BLaER1 (cell line): Measurements from ENCODE around the gene RBPJL.

Experiments used
- H3K27ac ChIP-seq: shearing (Covaris generic); formaldehyde crosslinking; 2 replicates; pipeline ENCODE4 v1.8.1; 2022
- H3K27me3 ChIP-seq: shearing (Covaris generic); formaldehyde crosslinking; 2 replicates; pipeline ENCODE4 v1.8.1; 2022
- H3K36me3 ChIP-seq: shearing (Covaris generic); formaldehyde crosslinking; 2 replicates; pipeline ENCODE4 v1.8.1; 2022
- H3K4me1 ChIP-seq: shearing (Covaris generic); formaldehyde crosslinking; 2 replicates; pipeline ENCODE4 v1.8.1; 2022
- H3K4me2 ChIP-seq: shearing (Covaris generic); formaldehyde crosslinking; 2 replicates; pipeline ENCODE4 v1.8.1; 2022
- H3K4me3 ChIP-seq: shearing (Covaris generic); formaldehyde crosslinking; 2 replicates; pipeline ENCODE4 v1.8.1; 2022
- H3K9ac ChIP-seq: shearing (Covaris generic); formaldehyde crosslinking; 2 replicates; pipeline ENCODE4 v1.8.1; 2022
- H3K9me3 ChIP-seq: shearing (Covaris generic); formaldehyde crosslinking; 2 replicates; pipeline ENCODE4 v1.8.1; 2022
- H4K20me1 ChIP-seq: shearing (Covaris generic); formaldehyde crosslinking; 2 replicates; pipeline ENCODE4 v1.8.1; 2022
- Cebpa-rat ChIP-seq: shearing (Covaris generic); IDR thresholded peaks from 2 replicates; pipeline ENCODE4 v1.8.1; 2022

Gene RBPJL

DNA sequence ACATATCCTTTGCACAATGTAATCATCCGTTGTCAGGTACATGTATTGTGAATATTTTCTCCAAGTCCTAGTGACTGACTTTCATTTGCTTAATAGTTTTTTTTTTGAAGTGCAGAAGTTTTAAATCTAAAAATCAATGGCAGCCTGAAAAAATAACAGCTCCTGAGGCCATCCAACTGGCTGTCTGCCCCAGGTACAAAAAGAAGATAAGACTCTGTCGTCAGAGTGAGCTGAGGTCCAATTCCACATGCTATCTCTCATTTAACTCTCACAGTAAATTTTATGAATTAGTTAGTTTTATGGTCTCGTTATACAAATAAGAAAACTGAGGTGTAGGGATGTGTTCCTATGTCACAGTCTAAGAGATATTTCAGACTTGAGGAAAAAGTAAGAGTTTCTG lies 31.3 kb upstream of the RBPJL start:
- H3K27ac ChIP-seq, result no peak overlapping the region
- no peaks in the 10 kb centered on the region for H3K4me1 ChIP-seq
- no peaks in the 10 kb centered on the region for H3K36me3 ChIP-seq
- H3K9me3 ChIP-seq, result no peaks in the 10 kb centered on the region
- no peaks in the 10 kb centered on the region for H4K20me1 ChIP-seq
- H3K9ac ChIP-seq, result no peak overlapping the region
- TF ChIP-seq Cebpa-rat, result no peak
- no peak overlapping the region for H3K4me2 ChIP-seq
- H3K27me3 ChIP-seq, result no peaks in the 10 kb centered on the region
- no peak overlapping the region for H3K4me3 ChIP-seq

GRCh38 chr20:45279992-45280391 lies 26.6 kb upstream of the RBPJL start:
- H3K4me1 ChIP-seq, result 0 out of 2 replicates have a peak, but pooled peaks cover 4% of the 10 kb centered on the region
- H3K36me3 ChIP-seq, result no peaks in the 10 kb centered on the region
- H3K4me3 ChIP-seq, result no peak overlapping the region
- no peak for TF ChIP-seq Cebpa-rat
- no peak overlapping the region for H3K27ac ChIP-seq
- H3K27me3 ChIP-seq, result no peaks in the 10 kb centered on the region
- H3K9ac ChIP-seq, result no peak overlapping the region
- no peaks in the 10 kb centered on the region for H4K20me1 ChIP-seq
- no peak overlapping the region for H3K4me2 ChIP-seq
- H3K9me3 ChIP-seq, result no peaks in the 10 kb centered on the region

DNA sequence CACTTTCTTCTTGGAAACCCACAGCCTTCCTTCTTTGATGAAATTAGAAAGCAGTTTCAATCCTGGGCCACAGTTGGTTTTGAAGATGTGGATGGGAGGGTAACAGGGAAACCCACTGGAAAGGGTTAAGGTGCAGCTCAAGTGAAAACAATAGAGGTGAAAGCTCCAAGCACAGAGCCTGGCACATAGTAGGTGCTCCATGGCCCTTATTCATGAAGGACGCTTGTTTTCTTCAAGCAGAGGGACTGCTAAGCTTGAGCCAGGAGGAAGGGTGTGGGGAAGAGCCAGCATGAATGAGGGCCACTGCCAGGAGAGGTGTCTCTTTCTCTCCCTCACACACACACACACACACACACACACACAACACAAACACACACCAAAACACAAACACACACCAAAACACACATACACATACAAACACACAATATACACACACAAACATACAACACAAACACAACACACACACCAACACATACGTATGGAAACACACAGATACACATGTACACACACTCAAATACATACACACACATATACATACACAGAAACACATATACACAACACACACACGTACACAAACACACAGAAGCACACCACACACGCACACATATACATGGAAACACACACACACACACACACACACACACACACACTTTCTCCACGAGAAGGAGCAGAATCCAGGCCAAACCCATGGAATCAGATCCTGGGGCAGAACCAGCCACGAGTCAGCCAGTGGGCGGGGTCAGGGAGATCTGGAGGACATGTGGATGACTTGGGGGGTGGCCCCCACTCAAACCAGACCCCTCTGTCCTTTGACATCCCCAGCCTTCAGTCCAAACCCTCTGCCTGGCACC lies 23.7 kb upstream of the RBPJL start:
- no peak overlapping the region for H3K4me3 ChIP-seq
- no peaks in the 10 kb centered on the region for H3K27me3 ChIP-seq
- no peaks in the 10 kb centered on the region for H3K9me3 ChIP-seq
- no peaks in the 10 kb centered on the region for H3K36me3 ChIP-seq
- H4K20me1 ChIP-seq, result no peaks in the 10 kb centered on the region
- no peak overlapping the region for H3K9ac ChIP-seq
- no peak overlapping the region for H3K27ac ChIP-seq
- no peak for TF ChIP-seq Cebpa-rat
- H3K4me1 ChIP-seq, result 0 out of 2 replicates have a peak, but pooled peaks cover 4% of the 10 kb centered on the region
- no peak overlapping the region for H3K4me2 ChIP-seq

- H3K9ac ChIP-seq, result no peak overlapping the region
- 0 out of 2 replicates have a peak, but pooled peaks cover 4% of the 10 kb centered on the region for H3K4me1 ChIP-seq
- no peak for TF ChIP-seq Cebpa-rat
- no peaks in the 10 kb centered on the region for H3K36me3 ChIP-seq
- H3K27ac ChIP-seq, result no peak overlapping the region
- H3K27me3 ChIP-seq, result no peaks in the 10 kb centered on the region
- H4K20me1 ChIP-seq, result no peaks in the 10 kb centered on the region
- no peak overlapping the region for H3K4me3 ChIP-seq
- no peaks in the 10 kb centered on the region for H3K9me3 ChIP-seq
- no peak overlapping the region for H3K4me2 ChIP-seq
These were observed 23.0 kb upstream of the RBPJL start for GRCh38 chr20:45283551-45284057.

- no peak for TF ChIP-seq Cebpa-rat
- Histone ChIP-seq H3K27me3 (peaks cover 14% of the 10 kb centered on the region), H3K4me2 (no peak overlapping the region), H4K20me1 (no peaks in the 10 kb centered on the region), H3K27ac (no peak overlapping the region), H3K4me1 (peaks cover 12% of the 10 kb centered on the region), H3K9ac (no peak overlapping the region), H3K9me3 (no peaks in the 10 kb centered on the region), H3K4me3 (no peak overlapping the region), H3K36me3 (no peaks in the 10 kb centered on the region)
These were observed 18.3 kb upstream of the RBPJL start for GRCh38 chr20:45288376-45288775.

GRCh38 chr20:45288860-45289259 lies 17.8 kb upstream of the RBPJL start:
- H4K20me1 ChIP-seq, result no peaks in the 10 kb centered on the region
- H3K36me3 ChIP-seq, result no peaks in the 10 kb centered on the region
- H3K9ac ChIP-seq, result no peak overlapping the region
- no peak for TF ChIP-seq Cebpa-rat
- no peak overlapping the region for H3K27ac ChIP-seq
- H3K4me1 ChIP-seq, result peaks cover 12% of the 10 kb centered on the region
- no peaks in the 10 kb centered on the region for H3K9me3 ChIP-seq
- no peak overlapping the region for H3K4me3 ChIP-seq
- H3K4me2 ChIP-seq, result no peak overlapping the region
- H3K27me3 ChIP-seq, result peaks cover 19% of the 10 kb centered on the region

GRCh38 chr20:45289942-45290676 lies 16.5 kb upstream of the RBPJL start:
- no peak for TF ChIP-seq Cebpa-rat
- Histone ChIP-seq H3K4me3 (no peak overlapping the region), H3K4me2 (peak overlapping the region; percentile 30), H3K27me3 (peaks cover 24% of the 10 kb centered on the region), H3K9ac (0 out of 2 replicates have a peak overlapping the region, but pooled peaks have one; percentile 1), H3K4me1 (peaks cover 12% of the 10 kb centered on the region), H3K9me3 (peaks cover 7% of the 10 kb centered on the region), H3K27ac (no peak overlapping the region), H3K36me3 (no peaks in the 10 kb centered on the region), H4K20me1 (no peaks in the 10 kb centered on the region)

DNA sequence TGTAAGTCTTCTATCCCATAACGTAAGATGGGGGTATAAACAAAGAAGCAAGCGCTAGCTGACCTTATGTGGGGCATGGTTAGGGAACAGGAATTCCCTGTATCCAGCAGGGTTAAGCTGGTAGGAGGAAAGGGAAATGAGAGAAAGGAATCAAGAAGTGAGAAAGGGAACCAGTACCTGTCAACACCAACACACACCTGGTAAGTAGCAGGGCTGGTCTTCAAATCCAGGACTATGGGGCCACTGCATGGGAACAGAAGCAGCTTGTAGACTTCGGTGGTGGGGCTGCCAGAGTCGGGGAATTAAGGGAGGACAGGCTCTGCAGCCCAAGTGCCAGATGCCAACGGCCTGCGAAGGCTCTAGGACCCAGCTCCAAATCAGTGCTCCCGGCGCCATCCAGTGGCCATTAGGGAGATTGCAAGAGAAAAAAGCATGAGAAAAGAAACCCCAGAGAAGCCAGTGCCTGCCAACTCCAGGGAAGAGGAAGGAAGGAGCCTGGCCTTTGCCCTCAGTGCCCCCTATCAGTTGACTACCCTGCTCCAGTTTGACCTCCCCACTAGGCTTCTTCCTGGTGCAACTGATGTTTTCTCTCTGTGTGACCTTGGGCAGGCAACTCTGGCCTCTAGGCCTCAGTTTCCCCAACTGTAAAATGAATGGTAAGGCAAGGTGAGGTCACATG lies 15.8 kb upstream of the RBPJL start:
- Histone ChIP-seq H3K9ac (no peak overlapping the region), H3K4me1 (peaks cover 12% of the 10 kb centered on the region), H3K27ac (no peak overlapping the region), H3K36me3 (no peaks in the 10 kb centered on the region), H3K27me3 (peaks cover 24% of the 10 kb centered on the region), H3K4me2 (no peak overlapping the region), H3K4me3 (no peak overlapping the region), H3K9me3 (peaks cover 8% of the 10 kb centered on the region), H4K20me1 (no peaks in the 10 kb centered on the region)
- no peak for TF ChIP-seq Cebpa-rat

DNA sequence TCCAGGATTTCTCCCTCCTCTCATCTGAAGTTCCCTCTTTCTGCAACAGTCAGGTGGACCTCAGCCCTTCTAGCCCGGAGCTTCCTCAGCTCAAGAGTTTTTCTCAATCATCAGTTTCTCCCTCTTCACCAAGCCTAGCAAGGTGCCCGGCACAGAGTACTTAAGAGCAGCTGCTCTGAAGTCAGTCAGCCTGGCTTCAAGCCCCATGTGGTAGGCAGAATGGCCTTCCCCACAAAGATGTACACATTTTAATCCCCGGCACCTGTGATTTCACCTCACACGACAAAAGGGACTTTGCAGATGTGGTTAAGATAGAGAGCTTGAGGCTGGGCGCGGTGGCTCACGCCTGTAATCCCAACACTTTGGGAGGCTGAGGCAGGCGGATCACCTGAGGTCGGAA lies 15.1 kb upstream of the RBPJL start:
- Histone ChIP-seq H3K9me3 (peaks cover 8% of the 10 kb centered on the region), H3K36me3 (no peaks in the 10 kb centered on the region), H3K9ac (no peak overlapping the region), H3K4me3 (no peak overlapping the region), H3K27ac (no peak overlapping the region), H3K4me1 (peaks cover 12% of the 10 kb centered on the region), H3K4me2 (no peak overlapping the region), H3K27me3 (peaks cover 24% of the 10 kb centered on the region), H4K20me1 (no peaks in the 10 kb centered on the region)
- TF ChIP-seq Cebpa-rat, result no peak
